Nephron progenitor cell (in vitro differentiated cells): ENCODE results near the gene SNX15.

Experiments
- DNase-seq: peaks from one replicate; pipeline ENCODE4 v3.0.0; 2021
- H3K27ac Mint-ChIP-seq: 2 replicates; pipeline ENCODE4 v1.8.0; 2021; ENCODE audit warnings: mild to moderate bottlenecking, moderate library complexity, mixed read lengths
- H3K27me3 Mint-ChIP-seq: 2 replicates; pipeline ENCODE4 v1.8.0; 2021; ENCODE audit warnings: mild to moderate bottlenecking, low read depth, mixed read lengths; ENCODE audit not compliant: poor library complexity
- H3K36me3 Mint-ChIP-seq: 2 replicates; pipeline ENCODE4 v1.8.0; 2021; ENCODE audit warnings: low read depth, mixed read lengths
- H3K4me1 Mint-ChIP-seq: 2 replicates; pipeline ENCODE4 v1.8.0; 2021; ENCODE audit warnings: mixed read lengths
- H3K4me3 Mint-ChIP-seq: 2 replicates; pipeline ENCODE4 v1.8.0; 2021; ENCODE audit warnings: mild to moderate bottlenecking, moderate library complexity, mixed read lengths
- H3K9me3 Mint-ChIP-seq: 2 replicates; pipeline ENCODE4 v1.8.0; 2021; ENCODE audit warnings: mild to moderate bottlenecking, moderate library complexity, mixed read lengths
- CTCF ChIP-seq: fragments of 200-600 bp; sonication (generic); IDR thresholded peaks from 2 replicates; pipeline ENCODE4 v1.5.0; 2021; ENCODE audit warnings: antibody characterized with exemption

The SNX15 gene

GRCh38 chr11:65036931-65037330 lies 9.7 kb downstream of the SNX15 start:
- Mint-ChIP-seq H3K4me1 (peaks cover 4% of the 10 kb centered on the region), H3K27ac (no peak overlapping the region), H3K4me3 (no peak overlapping the region), H3K27me3 (no peaks in the 10 kb centered on the region), H3K9me3 (no peaks in the 10 kb centered on the region), H3K36me3 (no peaks in the 10 kb centered on the region)
- DNase-seq, result no peak
- TF ChIP-seq CTCF, result no peak

GRCh38 chr11:65040520-65040846 lies 13.2 kb downstream of the SNX15 start:
- no peaks in the 10 kb centered on the region for H3K9me3 Mint-ChIP-seq
- TF ChIP-seq CTCF, result no peak
- peaks cover 22% of the 10 kb centered on the region for H3K4me1 Mint-ChIP-seq
- H3K27me3 Mint-ChIP-seq, result no peaks in the 10 kb centered on the region
- no peak for DNase-seq
- peak overlapping the region; percentile 87 for H3K4me3 Mint-ChIP-seq
- H3K27ac Mint-ChIP-seq, result peak overlapping the region; percentile 92
- H3K36me3 Mint-ChIP-seq, result peaks cover 12% of the 10 kb centered on the region

- TF ChIP-seq CTCF, result no peak
- H3K27ac Mint-ChIP-seq, result peak within 1 kb of the TSS; percentile 92
- no peaks in the 10 kb centered on the region for H3K27me3 Mint-ChIP-seq
- peak within 1 kb of the TSS; percentile 90 for H3K4me3 Mint-ChIP-seq
- H3K4me1 Mint-ChIP-seq, result peaks cover 22% of the 10 kb centered on the region
- no peaks in the 10 kb centered on the region for H3K9me3 Mint-ChIP-seq
- peaks cover 12% of the 10 kb centered on the region for H3K36me3 Mint-ChIP-seq
- peak; percentile 86 for DNase-seq
Observed at GRCh38 chr11:65040847-65041622, 13.8 kb downstream of the SNX15 start, which contains the start of gene SAC3D1. Gene SAC3D1 (plus strand): TSS chr11:65041210. CDS start chr11:65041293, 83 bp downstream.

- Mint-ChIP-seq H3K9me3 (no peaks in the 10 kb centered on the region), H3K4me1 (peaks cover 26% of the 10 kb centered on the region), H3K36me3 (peaks cover 12% of the 10 kb centered on the region), H3K4me3 (peak overlapping the region; percentile 90), H3K27me3 (no peaks in the 10 kb centered on the region), H3K27ac (no peak overlapping the region)
- no peak for TF ChIP-seq CTCF
- DNase-seq, result no peak
Observed at GRCh38 chr11:65042891-65043290, 15.7 kb downstream of the SNX15 start.

- Mint-ChIP-seq H3K4me1 (peaks cover 26% of the 10 kb centered on the region), H3K27ac (peak overlapping the region; percentile 85), H3K9me3 (no peaks in the 10 kb centered on the region), H3K36me3 (peaks cover 12% of the 10 kb centered on the region), H3K4me3 (no peak overlapping the region), H3K27me3 (peaks cover 4% of the 10 kb centered on the region)
- TF ChIP-seq CTCF, result no peak
- DNase-seq, result no peak
Observed at GRCh38 chr11:65043881-65044501, 16.8 kb downstream of the SNX15 start.
